ENCODE results near the gene GNB1.

DNA sequence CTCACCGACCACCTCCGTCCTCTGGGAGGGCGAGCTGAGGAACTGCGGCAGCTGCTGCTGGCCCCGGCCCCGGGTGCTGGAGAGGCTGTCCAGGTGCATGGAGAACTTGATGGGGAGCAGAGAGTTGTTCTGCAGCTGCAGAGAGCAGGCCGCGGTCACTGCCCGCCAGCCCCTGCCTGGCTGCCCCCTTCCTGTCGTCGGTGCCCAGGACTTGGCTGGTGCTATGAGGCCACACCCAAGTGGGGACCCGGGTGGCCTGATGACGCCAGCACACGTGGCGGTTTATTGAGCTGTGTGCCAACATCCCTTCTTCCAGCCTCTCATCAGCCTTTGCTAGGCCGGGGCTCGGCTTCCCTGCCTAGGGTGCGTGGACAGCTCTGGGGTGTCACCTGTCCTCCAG, 33.5 kb upstream of the GNB1 start:
- no peak for TF ChIP-seq FOXA1 (IDR thresholded peaks at IDR 0.05)
- no peak for TF ChIP-seq BHLHE40 (IDR thresholded peaks at IDR 0.05; ENCODE audit: borderline replicate concordance)
- no peak for TF ChIP-seq SP1 (IDR thresholded peaks at IDR 0.05)
- TF ChIP-seq FOXM1 (IDR thresholded peaks at IDR 0.05; ENCODE audit: borderline replicate concordance) = no peak
- TF ChIP-seq NFRKB (IDR thresholded peaks at IDR 0.05) = no peak
- TF ChIP-seq, protein P1, sequence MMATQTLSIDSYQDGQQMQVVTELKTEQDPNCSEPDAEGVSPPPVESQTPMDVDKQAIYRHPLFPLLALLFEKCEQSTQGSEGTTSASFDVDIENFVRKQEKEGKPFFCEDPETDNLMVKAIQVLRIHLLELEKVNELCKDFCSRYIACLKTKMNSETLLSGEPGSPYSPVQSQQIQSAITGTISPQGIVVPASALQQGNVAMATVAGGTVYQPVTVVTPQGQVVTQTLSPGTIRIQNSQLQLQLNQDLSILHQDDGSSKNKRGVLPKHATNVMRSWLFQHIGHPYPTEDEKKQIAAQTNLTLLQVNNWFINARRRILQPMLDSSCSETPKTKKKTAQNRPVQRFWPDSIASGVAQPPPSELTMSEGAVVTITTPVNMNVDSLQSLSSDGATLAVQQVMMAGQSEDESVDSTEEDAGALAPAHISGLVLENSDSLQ (IDR thresholded peaks at IDR 0.05) = no peak
- TF ChIP-seq SUZ12 (IDR thresholded peaks at IDR 0.05) = no peak
- TF ChIP-seq ELF4 (IDR thresholded peaks at IDR 0.05) = no peak
- no peak for TF ChIP-seq TARDBP (IDR thresholded peaks at IDR 0.05)
